Mesendoderm (in vitro differentiated cells): ENCODE data around the gene FRAS1.

Source experiments
- DNase-seq: peaks from one replicate; pipeline ENCODE4 v3.0.0; 2013
- H2AK5ac ChIP-seq: 2 replicates; pipeline ENCODE4 v1.6.1; 2013; ENCODE audit warnings: low read length, inconsistent platforms
- H2BK120ac ChIP-seq: 2 replicates; pipeline ENCODE4 v1.6.1; 2013; ENCODE audit warnings: low read depth, mild to moderate bottlenecking, low read length, moderate library complexity, mixed read lengths
- H2BK15ac ChIP-seq: replicated peaks from 2 replicates; pipeline ENCODE4 v1.6.1; 2013; ENCODE audit warnings: low read depth, mild to moderate bottlenecking, moderate library complexity
- H2BK5ac ChIP-seq: 2 replicates; pipeline ENCODE4 v1.6.1; 2013; ENCODE audit warnings: low read length, inconsistent platforms
- H3K18ac ChIP-seq: 2 replicates; pipeline ENCODE4 v1.6.1; 2013; ENCODE audit warnings: mild to moderate bottlenecking, low read length, mixed read lengths
- H3K23ac ChIP-seq: one replicate; pipeline ENCODE4 v1.6.1; 2013; ENCODE audit warnings: low read length
- H3K27ac ChIP-seq: 2 replicates; pipeline ENCODE4 v1.5.1; 2013; ENCODE audit warnings: low read depth, mild to moderate bottlenecking, inconsistent platforms, low read length, moderate library complexity
- H3K27me3 ChIP-seq: 2 replicates; pipeline ENCODE4 v1.6.1; 2013; ENCODE audit warnings: low read length, control low read depth, mild to moderate bottlenecking, inconsistent platforms; ENCODE audit not compliant: insufficient read depth, poor library complexity
- H3K36me3 ChIP-seq: 2 replicates; pipeline ENCODE4 v1.6.1; 2013; ENCODE audit warnings: low read length, inconsistent platforms; ENCODE audit not compliant: control insufficient read depth, insufficient read depth
- H3K4ac ChIP-seq: one replicate; pipeline ENCODE4 v1.6.1; 2013; ENCODE audit warnings: low read depth, mild to moderate bottlenecking, low read length, moderate library complexity
- H3K4me1 ChIP-seq: 2 replicates; pipeline ENCODE4 v1.6.1; 2013; ENCODE audit warnings: low read depth, low read length, inconsistent platforms; ENCODE audit not compliant: control insufficient read depth
- H3K4me2 ChIP-seq: 2 replicates; pipeline ENCODE4 v1.6.1; 2013; ENCODE audit warnings: low read length
- H3K4me3 ChIP-seq: 2 replicates; pipeline ENCODE4 v1.5.1; 2013; ENCODE audit warnings: mild to moderate bottlenecking, low read length
- H3K56ac ChIP-seq: one replicate; pipeline ENCODE4 v1.6.1; 2013; ENCODE audit warnings: low read length
- H3K79me1 ChIP-seq: 2 replicates; pipeline ENCODE4 v1.6.1; 2013; ENCODE audit warnings: low read length, inconsistent platforms
- H3K79me2 ChIP-seq: 2 replicates; pipeline ENCODE4 v1.6.1; 2013; ENCODE audit warnings: mild to moderate bottlenecking, low read length; ENCODE audit not compliant: control insufficient read depth, insufficient read depth
- H3K9ac ChIP-seq: 2 replicates; pipeline ENCODE4 v1.6.1; 2013; ENCODE audit warnings: low read length, inconsistent platforms
- H4K5ac ChIP-seq: one replicate; pipeline ENCODE4 v1.6.1; 2013; ENCODE audit warnings: low read length
- H4K8ac ChIP-seq: one replicate; pipeline ENCODE4 v1.6.1; 2013; ENCODE audit warnings: low read depth, mild to moderate bottlenecking, control low read depth, low read length, moderate library complexity
- WGBS: extraction: QIAGEN DNeasy Blood & Tissue Kit; methylation state at CpG from one replicate; pipeline ENCODE4 v1.1.7; 2013; ENCODE audit warnings: low lambda C conversion rate, missing lambda C conversion rate; ENCODE audit not compliant: insufficient coverage; ENCODE audit errors: extremely low coverage; 5-methylcytosine and 5-hydroxymethylcytosine counted together

Gene FRAS1

GRCh38 chr4:78439328-78439727 lies 382.2 kb downstream of the FRAS1 start:
- H3K56ac ChIP-seq = no peak overlapping the region
- no peaks in the 10 kb centered on the region for H3K27me3 ChIP-seq
- no peak overlapping the region for H3K23ac ChIP-seq
- H2BK120ac ChIP-seq = no peak overlapping the region
- H4K8ac ChIP-seq = no peak overlapping the region
- WGBS = no CpG with 5 or more reads among the region's 2 CpGs
- no peaks in the 10 kb centered on the region for H3K79me2 ChIP-seq
- no peak overlapping the region for H3K18ac ChIP-seq
- H3K4me1 ChIP-seq = peaks cover 3% of the 10 kb centered on the region
- no peak overlapping the region for H2AK5ac ChIP-seq
- no peak overlapping the region for H3K4me3 ChIP-seq
- H3K36me3 ChIP-seq = peaks cover 3% of the 10 kb centered on the region
- no peak overlapping the region for H2BK15ac ChIP-seq
- no peak overlapping the region for H3K4me2 ChIP-seq
- no peak overlapping the region for H2BK5ac ChIP-seq
- H3K79me1 ChIP-seq = no peaks in the 10 kb centered on the region
- no peak for DNase-seq
- no peak overlapping the region for H3K9ac ChIP-seq
- H3K4ac ChIP-seq = no peak overlapping the region
- no peak overlapping the region for H4K5ac ChIP-seq
- H3K27ac ChIP-seq = no peak overlapping the region

GRCh38 chr4:78441756-78442155 lies 384.6 kb downstream of the FRAS1 start:
- Histone ChIP-seq H4K8ac (no peak overlapping the region), H3K36me3 (peaks cover 3% of the 10 kb centered on the region), H3K4ac (no peak overlapping the region), H3K56ac (no peak overlapping the region), H3K4me3 (no peak overlapping the region), H3K23ac (no peak overlapping the region), H3K79me2 (no peaks in the 10 kb centered on the region), H2BK5ac (no peak overlapping the region), H2BK15ac (no peak overlapping the region), H3K9ac (no peak overlapping the region), H4K5ac (no peak overlapping the region), H2BK120ac (no peak overlapping the region), H3K18ac (no peak overlapping the region), H3K4me2 (no peak overlapping the region), H3K27me3 (no peaks in the 10 kb centered on the region), H3K79me1 (no peaks in the 10 kb centered on the region), H3K4me1 (no peaks in the 10 kb centered on the region), H2AK5ac (no peak overlapping the region), H3K27ac (no peak overlapping the region)
- WGBS = no CpG with 5 or more reads among the region's 2 CpGs
- DNase-seq = no peak

- H3K56ac ChIP-seq = no peak overlapping the region
- no peak overlapping the region for H3K18ac ChIP-seq
- H3K27ac ChIP-seq = no peak overlapping the region
- H3K27me3 ChIP-seq = no peaks in the 10 kb centered on the region
- no CpG with 5 or more reads among the region's 5 CpGs for WGBS
- H2AK5ac ChIP-seq = no peak overlapping the region
- no peak overlapping the region for H3K4me3 ChIP-seq
- H3K4ac ChIP-seq = no peak overlapping the region
- H3K4me1 ChIP-seq = no peaks in the 10 kb centered on the region
- no peak for DNase-seq
- H2BK5ac ChIP-seq = no peak overlapping the region
- no peak overlapping the region for H3K23ac ChIP-seq
- no peak overlapping the region for H3K9ac ChIP-seq
- H3K4me2 ChIP-seq = no peak overlapping the region
- H3K36me3 ChIP-seq = peaks cover 5% of the 10 kb centered on the region
- H3K79me2 ChIP-seq = no peaks in the 10 kb centered on the region
- H3K79me1 ChIP-seq = no peaks in the 10 kb centered on the region
- H4K8ac ChIP-seq = no peak overlapping the region
- H2BK15ac ChIP-seq = no peak overlapping the region
- no peak overlapping the region for H2BK120ac ChIP-seq
- no peak overlapping the region for H4K5ac ChIP-seq
Observed at GRCh38 chr4:78446619-78447018, 389.5 kb downstream of the FRAS1 start.

GRCh38 chr4:78451407-78451806 lies 394.3 kb downstream of the FRAS1 start:
- Histone ChIP-seq H3K79me1 (no peaks in the 10 kb centered on the region), H3K27me3 (no peaks in the 10 kb centered on the region), H2BK15ac (no peak overlapping the region), H3K4me2 (no peak overlapping the region), H3K18ac (no peak overlapping the region), H2BK120ac (no peak overlapping the region), H3K27ac (no peak overlapping the region), H2BK5ac (no peak overlapping the region), H3K79me2 (no peaks in the 10 kb centered on the region), H3K23ac (no peak overlapping the region), H3K56ac (no peak overlapping the region), H2AK5ac (no peak overlapping the region), H3K4me3 (no peak overlapping the region), H4K8ac (no peak overlapping the region), H3K4ac (no peak overlapping the region), H4K5ac (no peak overlapping the region), H3K36me3 (peaks cover 6% of the 10 kb centered on the region), H3K4me1 (no peaks in the 10 kb centered on the region), H3K9ac (no peak overlapping the region)
- WGBS = 100% methylated on average over 1 of the region's 3 CpGs
- no peak for DNase-seq

- Histone ChIP-seq H3K56ac (no peak overlapping the region), H3K27me3 (no peaks in the 10 kb centered on the region), H3K36me3 (peaks cover 4% of the 10 kb centered on the region), H3K9ac (no peak overlapping the region), H3K79me1 (no peaks in the 10 kb centered on the region), H3K27ac (no peak overlapping the region), H2BK5ac (no peak overlapping the region), H3K79me2 (no peaks in the 10 kb centered on the region), H3K4me3 (no peak overlapping the region), H2AK5ac (no peak overlapping the region), H2BK15ac (no peak overlapping the region), H2BK120ac (no peak overlapping the region), H3K4me2 (no peak overlapping the region), H3K4me1 (no peaks in the 10 kb centered on the region), H4K5ac (no peak overlapping the region), H4K8ac (no peak overlapping the region), H3K4ac (no peak overlapping the region), H3K18ac (no peak overlapping the region), H3K23ac (no peak overlapping the region)
- no peak for DNase-seq
- WGBS = no CpG with 5 or more reads among the region's 3 CpGs
Observed at GRCh38 chr4:78454016-78454415, 396.9 kb downstream of the FRAS1 start.

- H3K36me3 ChIP-seq = peaks cover 1% of the 10 kb centered on the region
- H3K23ac ChIP-seq = no peak overlapping the region
- no peak for DNase-seq
- H3K56ac ChIP-seq = no peak overlapping the region
- H4K5ac ChIP-seq = no peak overlapping the region
- no peak overlapping the region for H2BK5ac ChIP-seq
- H2AK5ac ChIP-seq = no peak overlapping the region
- no peak overlapping the region for H2BK120ac ChIP-seq
- no peak overlapping the region for H3K4me3 ChIP-seq
- H2BK15ac ChIP-seq = no peak overlapping the region
- no peaks in the 10 kb centered on the region for H3K79me2 ChIP-seq
- H3K27ac ChIP-seq = no peak overlapping the region
- H4K8ac ChIP-seq = no peak overlapping the region
- H3K4me1 ChIP-seq = no peaks in the 10 kb centered on the region
- no CpG with 5 or more reads among the region's 3 CpGs for WGBS
- H3K79me1 ChIP-seq = no peaks in the 10 kb centered on the region
- H3K4ac ChIP-seq = no peak overlapping the region
- no peaks in the 10 kb centered on the region for H3K27me3 ChIP-seq
- H3K9ac ChIP-seq = no peak overlapping the region
- no peak overlapping the region for H3K4me2 ChIP-seq
- H3K18ac ChIP-seq = no peak overlapping the region
Observed at GRCh38 chr4:78457751-78458150, 400.6 kb downstream of the FRAS1 start.
